SU-DHL-6 (cell line): ENCODE measurements around the gene DHPS.

ENCODE experiments used
- H2AFZ ChIP-seq: fragments of 200-600 bp; sonication (generic); 2 replicates; pipeline ENCODE4 v1.6.1; 2014; ENCODE audit warnings: low read depth, mild to moderate bottlenecking, moderate library complexity, mixed read lengths, antibody characterized with exemption, low read length; ENCODE audit not compliant: severe bottlenecking
- H3F3A ChIP-seq: fragments of 200-600 bp; shearing (Covaris generic); 2 replicates; pipeline ENCODE4 v1.6.0; 2016; ENCODE audit warnings: antibody characterized with exemption, mild to moderate bottlenecking; ENCODE audit not compliant: insufficient read depth
- H3K27ac ChIP-seq: fragments of 200-600 bp; sonication (generic); 2 replicates; pipeline ENCODE4 v1.5.1; 2016; ENCODE audit warnings: low read depth, mild to moderate bottlenecking, low read length, moderate library complexity, mixed read lengths
- H3K27me3 ChIP-seq: fragments of 200-600 bp; sonication (generic), shearing (Covaris generic); 2 replicates; pipeline ENCODE4 v1.6.0; 2014; ENCODE audit warnings: mild to moderate bottlenecking, low read length
- H3K36me3 ChIP-seq: fragments of 200-600 bp; sonication (generic); 2 replicates; pipeline ENCODE4 v1.6.1; 2014; ENCODE audit warnings: mild to moderate bottlenecking, low read length, mixed read lengths
- H3K4me2 ChIP-seq: fragments of 300-600, 200-600 bp; shearing (Covaris generic), sonication (generic); 2 replicates; pipeline ENCODE4 v1.6.0; 2014; ENCODE audit warnings: low read length, low read depth, mild to moderate bottlenecking; ENCODE audit not compliant: poor library complexity, severe bottlenecking
- H3K4me3 ChIP-seq: fragments of 200-600 bp; sonication (generic); 2 replicates; pipeline ENCODE4 v1.5.1; 2014; ENCODE audit warnings: antibody characterized with exemption, low read length, mild to moderate bottlenecking, mixed read lengths; ENCODE audit not compliant: insufficient read depth, poor library complexity, severe bottlenecking
- H3K79me2 ChIP-seq: fragments of 200-600 bp; sonication (generic); 2 replicates; pipeline ENCODE4 v1.6.1; 2014; ENCODE audit warnings: mild to moderate bottlenecking, low read length, moderate library complexity; ENCODE audit not compliant: insufficient read depth
- H3K9ac ChIP-seq: fragments of 200-600 bp; sonication (generic); 2 replicates; pipeline ENCODE4 v1.7.0; 2014; ENCODE audit warnings: mild to moderate bottlenecking, low read length
- H3K9me2 ChIP-seq: fragments of 200-600 bp; sonication (generic); replicated peaks from 2 replicates; pipeline ENCODE4 v1.6.1; 2014; ENCODE audit warnings: low read length; ENCODE audit not compliant: insufficient read depth
- H3K9me3 ChIP-seq: fragments of 200-600 bp; sonication (generic); 2 replicates; pipeline ENCODE4 v1.6.1; 2014; ENCODE audit warnings: low read length, mixed read lengths; ENCODE audit not compliant: insufficient read depth
- H4K20me1 ChIP-seq: fragments of 200-600 bp; sonication (generic); 2 replicates; pipeline ENCODE4 v1.6.1; 2014; ENCODE audit warnings: low read depth, mild to moderate bottlenecking, antibody characterized with exemption, low read length, moderate library complexity, mixed read lengths
- CTCF ChIP-seq: fragments of 200-600 bp; sonication (generic); IDR thresholded peaks from one replicate; pipeline ENCODE4 v1.5.1; 2017; ENCODE audit warnings: antibody characterized with exemption, mild to moderate bottlenecking, low read length, moderate library complexity; ENCODE audit not compliant: insufficient read depth, poor library complexity, severe bottlenecking
- EZH2phosphoT487 ChIP-seq: fragments of 200-600 bp; sonication (generic), shearing (Covaris generic); conservative IDR thresholded peaks from 2 replicates; pipeline ENCODE4 v1.6.1; 2018; ENCODE audit warnings: mild to moderate bottlenecking, antibody characterized with exemption, low read length, moderate library complexity, mixed read lengths

Gene DHPS

GRCh38 chr19:12672744-12673143 is 8.9 kb downstream of the DHPS start:
- 0 out of 2 replicates have a peak, but pooled peaks cover 5% of the 10 kb centered on the region for H3F3A ChIP-seq
- H3K36me3 ChIP-seq = no peaks in the 10 kb centered on the region; the same call in 1 of the 2 replicates

GRCh38 chr19:12670159-12670928 is 11.3 kb downstream of the DHPS start:
- no peaks in the 10 kb centered on the region; the same call in 1 of the 2 replicates for H4K20me1 ChIP-seq
- peak overlapping the region; percentile 66 for H3K4me2 ChIP-seq
- no peaks in the 10 kb centered on the region for H3K9me3 ChIP-seq
- peak overlapping the region; percentile 81 for H3K9ac ChIP-seq
- peaks cover 7% of the 10 kb centered on the region; the same call in 1 of the 2 replicates for H3F3A ChIP-seq
- H3K79me2 ChIP-seq = peaks cover 40% of the 10 kb centered on the region
- no peak overlapping the region for H3K27ac ChIP-seq
- peak overlapping the region; percentile 85 for H2AFZ ChIP-seq
- TF ChIP-seq CTCF = no peak
- no peak for TF ChIP-seq EZH2phosphoT487
- H3K27me3 ChIP-seq = no peaks in the 10 kb centered on the region
- H3K4me3 ChIP-seq = peak overlapping the region; percentile 81
- H3K9me2 ChIP-seq = no peaks in the 10 kb centered on the region
- no peaks in the 10 kb centered on the region; the same call in 1 of the 2 replicates for H3K36me3 ChIP-seq

More at GRCh38 chr19:12672744-12673143, 8.9 kb downstream of the DHPS start:
- Histone ChIP-seq H3K27ac (no peak overlapping the region), H3K9me2 (no peaks in the 10 kb centered on the region), H3K9ac (no peak overlapping the region), H3K79me2 (peaks cover 21% of the 10 kb centered on the region), H4K20me1 (peaks cover 3% of the 10 kb centered on the region; the same call in 1 of the 2 replicates), H3K9me3 (no peaks in the 10 kb centered on the region), H3K4me2 (no peak overlapping the region), H2AFZ (no peak overlapping the region), H3K27me3 (no peaks in the 10 kb centered on the region), H3K4me3 (no peak overlapping the region)
- no peak for TF ChIP-seq EZH2phosphoT487
- TF ChIP-seq CTCF = no peak

- peak overlapping the region; percentile 85 for H2AFZ ChIP-seq
- H3K9me2 ChIP-seq = no peaks in the 10 kb centered on the region
- peaks cover 40% of the 10 kb centered on the region for H3K79me2 ChIP-seq
- H3F3A ChIP-seq = peaks cover 7% of the 10 kb centered on the region; the same call in 1 of the 2 replicates
- H3K9me3 ChIP-seq = no peaks in the 10 kb centered on the region
- H3K4me2 ChIP-seq = peak overlapping the region; percentile 66
- H3K27me3 ChIP-seq = no peaks in the 10 kb centered on the region
- TF ChIP-seq CTCF (no peak), EZH2phosphoT487 (no peak)
- no peaks in the 10 kb centered on the region for H3K36me3 ChIP-seq
- peak overlapping the region; percentile 82 for H3K27ac ChIP-seq
- peak overlapping the region; percentile 81 for H3K4me3 ChIP-seq
- H4K20me1 ChIP-seq = no peaks in the 10 kb centered on the region
- H3K9ac ChIP-seq = peak overlapping the region; percentile 81
Observed at GRCh38 chr19:12669270-12670158, 12.2 kb downstream of the DHPS start.
